GM18861 (cell line): ENCODE data around the gene MICAL3.

Experiments
- ATAC-seq: cut with Tn5 transposase; IDR thresholded peaks from one replicate; pipeline ENCODE4 v1.9.1; 2021; ENCODE audit not compliant: unreplicated experiment

The MICAL3 gene

DNA sequence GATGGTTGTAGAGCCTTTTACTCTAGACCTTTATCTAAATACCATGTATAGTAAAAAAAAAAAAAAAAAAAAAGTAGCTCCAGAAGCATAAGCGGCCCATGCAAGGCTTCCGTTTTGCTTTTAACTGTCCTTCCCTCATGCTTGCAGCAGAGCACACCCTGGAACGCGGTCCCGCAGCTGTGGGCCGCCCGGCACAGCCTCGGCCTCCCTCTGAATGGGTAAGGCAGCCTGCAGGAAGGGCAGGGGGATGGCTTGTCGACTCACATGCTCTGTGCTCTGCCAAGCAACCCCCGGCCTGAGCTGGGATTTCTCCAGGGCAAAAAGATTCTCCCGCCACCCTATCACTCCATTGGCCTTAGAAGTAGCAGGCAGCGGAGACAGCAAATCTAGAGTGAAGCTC is 148.7 kb downstream of the MICAL3 start:
- no peak for ATAC-seq

DNA sequence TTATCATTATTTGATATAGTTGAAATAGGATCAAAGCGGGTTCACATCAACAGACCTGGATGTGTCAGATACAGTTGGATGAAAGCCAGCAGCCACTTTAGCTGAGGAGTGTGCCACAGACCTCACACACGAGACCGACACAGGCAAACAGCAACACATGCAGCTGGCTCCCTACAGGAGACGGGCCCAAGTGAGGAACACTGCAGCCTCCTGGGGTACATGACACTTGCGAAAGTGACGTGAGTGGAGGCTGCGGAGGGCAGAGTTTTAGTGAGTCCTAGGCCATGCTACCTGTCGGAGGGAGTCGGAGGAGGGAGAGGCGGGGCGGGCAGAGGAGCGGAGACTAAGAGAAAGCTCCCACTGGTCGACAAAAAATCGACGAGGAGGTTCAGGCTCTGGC is 149.2 kb downstream of the MICAL3 start:
- no peak for ATAC-seq

DNA sequence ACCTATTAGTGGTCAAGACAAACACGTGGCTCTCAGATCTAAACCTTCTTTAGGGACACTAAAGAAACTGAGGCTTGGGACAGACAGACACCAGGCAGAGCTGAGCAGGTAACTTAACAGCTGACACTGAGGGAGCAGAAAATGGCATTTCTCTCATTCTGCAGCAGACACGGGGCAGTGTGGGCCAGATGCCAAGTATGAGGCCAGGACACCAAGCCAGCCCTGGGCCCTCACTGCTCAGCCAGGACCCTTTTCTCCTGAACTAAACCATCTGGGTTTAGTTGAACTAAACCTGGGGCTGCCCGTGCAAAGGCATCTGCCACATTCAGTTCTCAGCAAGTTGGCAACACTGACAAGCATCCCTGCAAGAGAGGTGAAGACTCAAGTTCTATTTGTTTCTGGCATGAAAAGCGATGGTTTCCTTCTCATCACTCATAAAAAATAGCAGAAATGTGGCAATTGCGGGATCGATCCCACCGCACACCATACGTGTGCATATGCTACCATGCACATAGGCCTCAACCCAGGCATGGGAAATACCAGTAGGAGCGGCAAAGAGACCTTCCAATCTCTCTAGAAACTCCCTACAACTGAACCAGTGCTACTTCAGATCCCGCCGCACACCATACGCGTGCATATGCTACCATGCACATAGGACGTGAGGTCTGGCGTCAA is 150.0 kb downstream of the MICAL3 start:
- no peak for ATAC-seq

DNA sequence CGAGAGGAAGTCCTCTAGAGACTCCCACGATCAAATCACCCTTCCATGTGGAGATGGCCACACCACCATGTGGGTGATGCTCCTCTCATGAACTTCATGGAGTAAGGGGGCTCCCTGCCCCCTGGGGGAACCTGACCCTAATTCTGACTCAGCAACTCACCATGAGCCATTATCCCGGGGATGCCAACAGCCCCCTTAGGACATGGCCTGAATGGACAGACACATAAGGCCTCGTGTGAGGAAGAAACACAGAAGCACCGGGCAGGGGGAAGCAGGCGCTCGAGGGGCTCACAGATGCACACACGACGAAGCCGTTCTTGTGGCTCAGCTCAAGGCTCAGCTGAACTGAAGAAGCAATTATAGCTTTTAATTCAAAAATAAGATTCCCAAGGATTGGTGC is 150.6 kb downstream of the MICAL3 start:
- no peak for ATAC-seq

DNA sequence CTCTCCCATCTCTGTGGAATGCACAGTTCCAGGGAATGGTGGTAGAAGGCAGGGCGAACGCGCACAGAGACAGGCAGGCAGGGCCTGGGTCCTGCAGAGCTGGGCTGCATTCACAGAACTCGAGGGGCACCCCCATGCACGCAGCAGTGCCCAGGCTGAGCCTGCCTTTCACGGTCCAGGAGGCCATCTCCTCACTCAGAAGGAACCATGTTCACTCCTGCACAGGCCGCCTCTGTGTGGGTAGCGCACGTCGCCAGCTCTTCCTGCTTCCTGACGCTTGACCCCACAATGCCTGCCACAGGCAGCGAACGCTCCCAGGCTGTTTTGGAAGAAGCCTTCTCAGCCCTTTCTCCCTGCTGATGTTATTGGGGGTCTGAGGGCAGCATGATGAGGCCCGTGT is 151.2 kb downstream of the MICAL3 start:
- no peak for ATAC-seq

DNA sequence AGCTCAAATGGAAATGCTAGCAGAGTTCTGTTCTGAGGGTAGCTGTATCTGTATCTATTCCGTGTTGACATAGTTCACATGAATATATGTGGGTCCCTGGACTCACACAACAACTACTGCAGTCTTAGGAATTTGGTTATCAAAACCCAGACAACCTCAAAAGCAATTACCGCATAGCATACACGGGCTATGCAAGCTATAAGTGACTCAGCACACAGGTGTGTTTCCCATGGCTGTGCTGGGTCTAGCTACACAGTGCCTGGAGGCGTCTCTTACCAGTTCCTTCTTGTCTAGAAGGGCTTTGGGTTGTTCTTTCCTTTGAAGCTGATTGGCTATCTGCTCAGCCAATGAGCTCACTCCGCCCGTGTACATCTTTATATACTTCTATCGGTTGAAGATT is 151.9 kb downstream of the MICAL3 start:
- ATAC-seq: no peak

DNA sequence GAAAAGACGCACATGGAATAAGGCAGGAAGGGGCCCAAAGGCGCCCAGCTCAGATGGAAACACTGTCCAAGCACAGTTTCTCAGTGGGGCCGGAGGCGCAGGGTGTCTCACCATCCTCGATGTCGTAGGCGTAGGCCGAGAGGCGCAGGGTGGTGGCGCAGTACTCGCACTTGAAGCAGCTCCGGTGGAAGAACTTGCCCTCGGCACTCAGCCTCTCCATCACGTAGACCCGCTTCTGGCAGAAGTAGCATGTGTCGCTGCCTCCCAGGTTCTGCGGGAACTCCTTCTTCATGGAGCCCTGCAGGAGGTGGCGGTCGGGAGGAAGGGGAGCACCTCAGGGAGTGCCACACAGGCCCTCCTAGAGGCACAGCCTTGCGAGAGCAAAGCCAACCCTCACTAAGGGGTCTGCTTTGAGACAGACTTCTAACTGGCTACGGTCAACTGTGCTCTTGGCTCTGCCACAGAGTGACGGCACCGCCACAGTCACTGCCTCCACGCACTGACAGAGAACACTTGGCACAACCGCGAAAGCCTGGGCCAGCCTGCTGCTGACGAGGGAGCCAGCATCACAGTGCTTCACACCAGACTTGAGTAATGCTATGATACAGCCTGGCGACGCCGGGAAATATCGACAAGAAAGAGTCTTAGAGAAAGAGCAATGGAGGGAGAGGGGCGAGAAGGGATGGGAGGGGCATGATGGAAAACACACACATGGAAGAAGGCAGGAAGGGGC is 152.5 kb downstream of the MICAL3 start:
- ATAC-seq: no peak

DNA sequence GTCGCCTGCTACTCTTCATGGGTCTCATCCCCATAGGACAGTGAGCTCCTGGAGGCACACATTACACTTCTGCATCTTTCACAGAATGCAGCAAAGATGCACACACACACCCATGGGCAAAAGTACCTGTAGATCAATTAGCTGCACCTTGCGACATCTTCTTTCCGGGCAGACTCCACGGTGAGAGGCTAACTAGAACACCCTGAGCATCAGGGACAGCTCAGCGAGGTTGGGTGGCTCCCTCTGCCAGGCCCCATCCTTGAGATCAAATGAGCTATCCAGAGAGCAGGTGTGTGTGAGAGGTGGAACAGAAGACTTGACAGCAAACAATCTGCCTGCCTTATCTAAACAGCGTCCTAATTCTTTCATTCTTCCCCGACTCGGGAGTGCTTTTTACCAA is 154.0 kb downstream of the MICAL3 start:
- no peak for ATAC-seq

DNA sequence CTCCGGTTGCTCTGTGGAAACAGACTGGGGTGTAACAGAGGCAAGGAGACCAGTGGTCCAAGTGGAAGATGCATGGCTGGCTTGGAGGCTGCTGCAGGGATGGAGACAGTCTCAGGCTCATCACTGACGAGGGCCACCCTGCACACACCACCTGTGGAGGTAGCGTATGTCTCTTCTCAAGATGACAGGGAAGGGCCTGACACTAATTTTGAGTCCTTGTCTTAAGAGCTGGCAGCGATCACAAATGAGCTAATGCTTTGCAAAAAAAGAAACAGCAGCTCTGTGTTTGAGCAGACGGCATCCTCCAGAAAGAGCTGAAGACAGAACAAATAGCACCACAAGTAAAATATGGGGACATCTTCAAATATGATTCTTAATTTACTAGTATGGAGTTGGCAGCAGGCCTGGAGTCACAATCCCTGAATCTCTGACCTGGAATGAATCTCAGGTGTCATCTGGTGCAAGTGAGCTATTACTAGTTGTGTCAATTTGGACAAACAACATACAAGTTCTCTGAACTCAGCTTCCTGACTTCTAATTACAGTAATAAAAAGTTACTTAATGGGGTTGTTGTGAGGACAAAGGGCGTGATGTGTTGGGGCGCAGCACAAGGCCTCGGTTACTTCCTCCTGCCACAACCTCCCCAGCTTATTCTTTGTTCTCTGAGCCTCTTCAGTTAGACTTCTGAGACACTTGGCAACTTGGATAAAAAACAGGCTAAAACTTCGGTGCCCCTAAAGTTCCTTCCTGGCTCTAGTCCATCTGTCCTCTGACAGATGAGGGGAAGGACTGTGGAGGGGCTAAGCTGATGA is 154.9 kb downstream of the MICAL3 start:
- no peak for ATAC-seq

DNA sequence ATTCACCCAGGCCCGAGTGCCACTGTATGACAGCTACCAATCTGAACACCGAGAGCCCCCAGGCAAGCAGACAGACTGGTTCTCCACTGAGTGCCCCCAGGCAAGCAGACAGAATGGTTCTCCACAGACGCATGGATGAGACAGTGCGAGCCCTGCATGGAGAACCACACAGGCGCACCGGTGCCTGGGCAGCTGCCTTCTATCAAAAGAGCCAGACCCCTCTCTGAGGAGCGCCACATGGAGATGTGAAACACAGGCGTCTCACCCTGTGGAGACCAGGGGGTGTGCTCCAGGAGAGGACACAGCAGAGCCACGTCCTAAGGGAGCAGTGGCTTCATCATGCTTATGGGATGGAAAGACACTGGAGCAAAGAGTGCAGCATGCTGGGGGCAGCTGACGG is 155.6 kb downstream of the MICAL3 start:
- ATAC-seq: no peak

DNA sequence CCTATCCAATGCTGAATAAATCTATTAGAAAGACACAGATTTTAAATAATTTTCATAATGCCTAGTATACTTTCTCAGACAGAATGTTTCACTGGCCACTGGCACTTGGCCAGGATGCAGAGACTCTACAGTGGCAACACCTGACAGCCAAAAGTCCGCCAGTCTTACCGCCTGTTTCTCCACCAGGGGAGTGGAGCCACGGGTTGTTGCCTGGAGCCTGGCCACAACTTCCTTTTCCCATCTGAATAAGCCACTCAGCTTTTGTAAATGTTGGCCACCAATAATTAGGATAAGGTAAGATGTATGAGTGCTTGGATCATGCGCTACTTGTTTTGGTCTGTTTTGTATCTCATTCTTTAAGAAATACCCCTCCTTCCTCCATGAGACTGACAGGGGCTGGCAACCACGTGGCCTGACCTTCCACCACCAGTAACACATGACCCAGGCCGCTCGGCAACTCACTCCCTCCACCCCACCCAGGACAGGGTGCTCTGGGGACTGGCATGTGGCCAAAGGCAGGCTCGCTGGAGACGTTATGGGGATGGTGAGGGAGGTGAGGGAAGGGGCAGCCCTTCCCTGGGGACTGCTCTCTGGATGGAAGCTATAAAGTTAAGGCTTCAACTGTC is 157.1 kb downstream of the MICAL3 start:
- ATAC-seq: no peak

DNA sequence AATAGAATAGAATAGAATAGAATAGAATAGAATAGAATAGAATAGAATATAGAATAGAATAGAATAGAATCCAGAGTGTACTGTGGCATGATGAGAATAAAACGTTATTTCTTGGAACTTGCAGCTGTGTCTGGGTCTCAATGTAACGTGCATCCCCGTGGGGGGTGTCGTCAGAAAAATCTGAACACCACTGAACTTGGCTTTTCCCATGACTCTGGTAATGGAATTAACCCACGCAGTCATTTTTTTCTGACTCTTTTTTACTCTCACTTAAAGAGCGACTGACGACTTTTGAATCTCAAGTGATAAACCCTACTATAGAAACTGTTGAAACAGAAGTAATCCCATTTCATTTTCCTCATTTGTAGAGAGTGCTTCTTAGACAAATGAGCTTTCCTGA is 157.7 kb downstream of the MICAL3 start:
- no peak for ATAC-seq

DNA sequence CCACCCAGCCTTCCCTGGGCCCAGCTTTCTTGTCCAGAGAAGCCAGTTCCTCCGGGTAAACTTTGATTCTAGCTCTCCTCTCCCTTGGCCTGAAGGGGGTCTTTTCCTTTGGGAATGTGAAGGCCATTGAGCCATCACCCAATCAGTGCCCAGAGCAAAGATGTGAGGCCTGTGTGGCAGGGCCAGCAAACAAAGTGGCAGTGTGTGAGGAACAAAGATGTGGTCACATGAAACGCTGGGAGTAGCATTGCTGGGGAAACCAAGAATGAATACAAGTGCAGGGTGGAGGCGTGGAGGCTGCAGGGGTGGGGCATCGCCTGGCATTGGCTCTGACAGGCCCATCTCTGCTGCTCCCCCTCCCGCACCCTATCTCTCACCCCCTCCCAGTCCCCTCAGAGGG is 158.2 kb downstream of the MICAL3 start:
- ATAC-seq: no peak

DNA sequence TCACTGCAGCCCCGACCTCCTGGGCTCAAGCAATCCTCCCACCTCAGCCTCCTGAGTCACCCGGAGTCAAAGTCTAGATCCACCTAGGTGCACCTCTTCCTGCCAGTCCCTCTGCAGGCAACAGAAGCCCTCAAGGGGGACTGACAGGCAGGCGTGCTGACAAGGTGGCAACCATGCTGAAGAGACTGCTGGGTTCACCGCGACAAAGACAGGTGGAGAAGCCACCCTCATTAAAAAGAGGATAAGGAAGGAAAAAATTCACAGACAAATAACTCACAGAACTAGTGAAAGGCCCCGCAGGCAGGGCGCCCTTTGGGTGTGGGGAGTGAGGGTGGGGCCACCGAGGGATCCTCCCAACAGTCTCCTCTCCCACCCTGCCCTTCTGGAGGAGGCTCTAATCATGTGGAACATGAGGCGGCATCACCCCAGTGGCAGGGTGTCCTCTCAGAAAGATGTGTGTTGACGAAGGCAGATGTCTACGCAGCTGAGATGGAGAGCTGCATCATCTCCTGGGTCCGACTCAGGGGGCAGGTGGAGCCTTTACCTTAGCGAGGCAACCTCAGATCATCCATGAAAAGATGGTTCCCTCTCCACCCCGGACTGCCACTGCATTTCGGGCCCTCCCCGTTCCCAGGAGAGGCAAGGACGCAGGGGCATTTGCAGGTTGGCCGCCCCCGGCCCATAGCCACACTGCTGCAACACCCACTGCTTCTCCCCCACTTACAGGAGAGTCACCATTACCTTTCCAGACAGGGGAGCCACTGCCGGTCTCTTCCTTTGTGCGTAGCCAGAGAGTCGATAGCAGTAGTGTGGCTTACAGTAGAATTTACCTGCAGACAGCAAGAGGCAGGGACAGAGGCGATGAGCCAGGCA is 158.9 kb downstream of the MICAL3 start:
- no peak for ATAC-seq

DNA sequence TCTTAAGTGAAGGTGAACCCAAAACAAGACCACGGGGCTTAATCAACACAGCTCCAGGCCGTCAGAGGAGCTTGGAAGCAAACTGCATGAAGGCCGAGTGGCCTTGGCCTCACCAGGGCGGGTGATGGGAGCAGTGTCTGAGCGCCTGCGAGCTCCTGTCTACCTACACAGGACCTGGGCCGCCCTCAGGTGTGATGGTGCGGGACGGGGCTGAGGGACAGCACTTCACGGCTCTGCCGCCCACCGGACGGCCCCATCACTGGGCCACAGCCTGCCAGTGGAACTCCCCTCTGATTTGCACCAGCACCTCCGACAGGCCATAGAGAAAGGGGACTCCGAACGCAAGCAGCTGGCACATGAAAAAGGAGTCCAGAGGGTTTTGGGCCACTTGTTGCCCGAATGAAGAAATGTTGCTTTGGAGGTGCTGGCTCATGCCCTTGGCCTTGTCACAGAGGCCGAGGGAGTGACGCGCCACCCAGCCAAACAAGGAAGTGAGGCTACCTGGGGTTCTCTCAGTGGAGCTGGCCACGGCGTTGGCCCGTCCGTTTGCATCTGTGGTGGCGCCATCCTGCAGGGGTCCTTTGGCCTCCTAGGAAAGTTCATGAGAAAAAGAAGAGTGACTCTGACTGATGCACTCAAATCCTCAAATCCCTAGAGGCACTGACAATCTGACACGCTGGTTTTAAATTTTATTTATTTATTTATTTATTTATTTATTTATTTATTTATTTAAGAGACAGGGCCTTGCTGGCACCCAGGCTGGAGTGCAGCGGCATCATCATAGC is 159.8 kb downstream of the MICAL3 start:
- ATAC-seq: no peak

DNA sequence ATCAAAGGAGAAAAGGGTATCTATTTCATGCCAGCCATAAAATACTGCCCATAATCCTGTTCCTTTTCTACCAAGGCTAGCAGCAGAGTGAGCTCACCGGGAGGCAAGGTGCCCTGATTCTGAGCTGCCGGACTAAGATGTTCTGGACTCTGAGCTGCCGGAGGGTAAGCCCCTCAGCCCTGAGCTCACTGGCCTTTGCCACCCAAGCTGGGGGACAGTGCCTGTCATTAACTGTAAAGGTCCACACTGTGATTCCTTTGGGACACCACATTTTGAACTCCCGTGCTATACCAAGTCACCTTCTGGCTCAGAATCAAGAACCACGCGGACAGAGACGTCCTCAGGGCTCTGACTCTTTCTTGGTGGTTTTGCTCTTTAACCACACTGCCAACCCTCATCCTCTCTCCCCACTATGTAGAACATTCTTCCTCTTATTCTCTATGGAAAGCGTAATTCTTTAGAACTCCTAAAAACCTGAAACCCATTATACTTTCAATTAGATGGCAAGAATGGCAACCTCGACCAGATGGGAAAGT is 161.6 kb downstream of the MICAL3 start:
- no peak for ATAC-seq

DNA sequence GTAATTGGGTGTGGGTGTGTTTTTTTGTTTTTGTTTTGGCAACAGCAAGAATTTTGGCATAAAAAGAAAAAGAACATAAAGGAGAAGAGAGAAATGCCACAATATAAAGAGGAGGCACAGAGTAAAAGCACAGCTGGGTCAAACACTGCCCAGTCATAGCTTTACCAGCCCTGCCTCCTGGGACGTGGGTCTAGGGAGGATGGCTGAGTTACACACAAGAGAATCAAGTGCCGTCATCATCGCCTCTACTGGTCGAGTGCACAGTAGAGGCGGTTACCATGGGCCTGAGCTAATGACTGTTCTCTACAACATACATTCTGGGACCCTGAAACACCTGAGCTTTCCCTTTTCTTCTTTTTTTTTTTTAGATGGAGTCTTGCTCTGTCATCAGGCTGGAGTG is 162.5 kb downstream of the MICAL3 start:
- no peak for ATAC-seq

DNA sequence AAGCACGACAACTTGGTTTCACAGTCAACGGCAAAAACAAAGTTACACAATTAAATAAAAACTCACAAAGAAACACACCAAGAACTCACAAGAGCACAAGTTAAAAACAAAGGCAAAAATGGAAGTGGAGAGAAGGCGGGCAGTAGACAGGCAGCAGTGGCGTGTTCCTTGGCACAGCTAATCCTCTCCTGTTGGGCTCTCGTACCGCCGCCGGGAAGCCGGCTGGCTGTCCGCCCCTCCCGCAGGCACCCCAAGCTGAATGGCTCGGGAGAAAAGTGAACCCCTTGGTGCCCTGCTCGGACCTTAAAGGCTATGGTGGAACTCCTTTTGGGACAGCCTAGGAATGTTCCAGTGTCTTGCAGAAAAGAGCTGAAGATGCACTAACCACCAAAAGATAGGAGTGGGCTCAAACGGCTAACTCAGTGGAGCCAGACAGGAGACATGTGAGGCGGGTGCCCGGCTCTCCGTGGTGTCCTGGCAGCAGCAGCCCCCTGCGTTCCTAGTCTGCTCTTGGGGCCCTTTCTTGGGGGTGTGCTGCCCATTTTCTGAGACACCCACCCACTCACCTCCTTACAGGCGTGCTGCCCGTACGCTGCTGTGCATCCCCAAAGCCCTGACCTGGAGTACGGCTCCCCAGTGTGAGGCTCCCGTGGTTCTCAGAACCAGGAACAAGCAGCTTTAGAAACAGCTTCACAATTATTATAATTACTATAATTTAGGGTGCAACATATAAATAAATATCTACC is 164.0 kb downstream of the MICAL3 start:
- no peak for ATAC-seq

DNA sequence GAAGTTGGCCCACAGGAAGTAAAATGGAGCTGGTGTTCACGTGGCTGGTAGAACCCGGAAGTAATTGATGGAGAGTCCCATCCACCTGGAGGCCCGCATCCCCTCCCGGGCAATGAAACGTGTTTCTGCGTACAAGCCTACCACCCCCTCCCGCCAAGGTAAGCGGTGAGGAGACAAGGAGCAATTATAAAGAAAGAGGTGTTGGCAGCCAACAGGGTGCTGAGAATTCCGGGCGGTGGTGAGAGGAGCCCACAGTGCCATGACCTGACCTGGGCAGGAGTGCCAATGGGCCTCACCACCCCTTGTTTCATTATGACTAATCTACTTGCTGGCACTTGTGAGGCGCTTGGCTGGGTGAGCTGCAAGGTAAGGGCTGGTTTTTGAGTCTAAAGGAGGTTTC is 166.3 kb downstream of the MICAL3 start:
- ATAC-seq: no peak
